ENCODE measurements around the gene DNHD1. TPM values are rescaled to one million over a fixed set of nuclear protein-coding genes. Genes with fewer than 3 reads are reported as not detected.

DNHD1 gene
- total and polyA plus RNA-seq, 8 donors: 1.8 to 45.1 (median 11.4) TPM

GRCh38 chr11:6556139-6556949, 59.3 kb downstream of the DNHD1 start:
- Histone ChIP-seq H3K27ac (no peak overlapping the region), H3K36me3 (peaks cover 0 to 23% (median 5%) of the 10 kb centered on the region in 4 donors), H3K9me3 (no peaks in the 10 kb centered on the region), H3K4me1 (no peaks in the 10 kb centered on the region), H3K27me3 (no peaks in the 10 kb centered on the region), H3K4me3 (no peak overlapping the region)
- intact Hi-C loops (cut with DNase I; ENCODE audit: low total_unique reads): no loop called here
- TF ChIP-seq EP300 (IDR thresholded peaks at IDR 0.05) (no peak), POLR2A (IDR thresholded peaks at IDR 0.05) (no peak), POLR2AphosphoS5 (IDR thresholded peaks at IDR 0.05) (no peak)
- TF ChIP-seq, protein P1, sequence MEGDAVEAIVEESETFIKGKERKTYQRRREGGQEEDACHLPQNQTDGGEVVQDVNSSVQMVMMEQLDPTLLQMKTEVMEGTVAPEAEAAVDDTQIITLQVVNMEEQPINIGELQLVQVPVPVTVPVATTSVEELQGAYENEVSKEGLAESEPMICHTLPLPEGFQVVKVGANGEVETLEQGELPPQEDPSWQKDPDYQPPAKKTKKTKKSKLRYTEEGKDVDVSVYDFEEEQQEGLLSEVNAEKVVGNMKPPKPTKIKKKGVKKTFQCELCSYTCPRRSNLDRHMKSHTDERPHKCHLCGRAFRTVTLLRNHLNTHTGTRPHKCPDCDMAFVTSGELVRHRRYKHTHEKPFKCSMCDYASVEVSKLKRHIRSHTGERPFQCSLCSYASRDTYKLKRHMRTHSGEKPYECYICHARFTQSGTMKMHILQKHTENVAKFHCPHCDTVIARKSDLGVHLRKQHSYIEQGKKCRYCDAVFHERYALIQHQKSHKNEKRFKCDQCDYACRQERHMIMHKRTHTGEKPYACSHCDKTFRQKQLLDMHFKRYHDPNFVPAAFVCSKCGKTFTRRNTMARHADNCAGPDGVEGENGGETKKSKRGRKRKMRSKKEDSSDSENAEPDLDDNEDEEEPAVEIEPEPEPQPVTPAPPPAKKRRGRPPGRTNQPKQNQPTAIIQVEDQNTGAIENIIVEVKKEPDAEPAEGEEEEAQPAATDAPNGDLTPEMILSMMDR (IDR thresholded peaks at IDR 0.05): no peak
- 72 to 84% (median 78%) methylated on average over 10 to 11 of the region's 11 CpGs for WGBS, 5 donors
- DNase-seq: no peak

DNA sequence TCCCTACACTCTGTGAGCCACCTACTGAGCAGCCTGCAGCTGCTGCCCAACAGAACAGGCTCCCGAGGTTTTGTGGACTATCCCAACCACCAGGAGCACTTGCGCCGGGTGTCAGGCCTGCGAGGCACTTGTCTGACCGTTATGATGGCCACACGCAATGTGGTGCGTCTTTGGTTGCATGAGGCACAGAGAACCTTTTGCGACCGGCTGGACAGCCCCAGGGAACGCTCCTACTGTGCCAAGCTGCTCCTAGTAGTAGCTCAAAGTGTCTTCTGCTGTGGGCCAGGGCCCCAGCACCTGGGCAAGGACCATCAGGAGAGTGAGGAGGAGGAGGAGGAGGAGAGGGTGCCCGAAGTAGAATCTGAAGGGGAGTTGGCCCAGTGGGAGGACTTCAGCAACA, 60.0 kb downstream of the DNHD1 start:
- Histone ChIP-seq H3K9me3 (no peaks in the 10 kb centered on the region), H3K4me1 (no peaks in the 10 kb centered on the region), H3K36me3 (peaks cover 0 to 23% (median 5%) of the 10 kb centered on the region in 4 donors), H3K27ac (no peak overlapping the region), H3K27me3 (no peaks in the 10 kb centered on the region), H3K4me3 (no peak overlapping the region)
- WGBS, 5 donors: 90 to 96% (median 95%) methylated on average over 11 of the region's 11 CpGs
- no peak for DNase-seq
- intact Hi-C loops (cut with DNase I; ENCODE audit: low total_unique reads): no loop called here
- TF ChIP-seq POLR2A (IDR thresholded peaks at IDR 0.05) (no peak), POLR2AphosphoS5 (IDR thresholded peaks at IDR 0.05) (no peak), EP300 (IDR thresholded peaks at IDR 0.05) (no peak)
- TF ChIP-seq, protein P1 (IDR thresholded peaks at IDR 0.05): no peak

DNA sequence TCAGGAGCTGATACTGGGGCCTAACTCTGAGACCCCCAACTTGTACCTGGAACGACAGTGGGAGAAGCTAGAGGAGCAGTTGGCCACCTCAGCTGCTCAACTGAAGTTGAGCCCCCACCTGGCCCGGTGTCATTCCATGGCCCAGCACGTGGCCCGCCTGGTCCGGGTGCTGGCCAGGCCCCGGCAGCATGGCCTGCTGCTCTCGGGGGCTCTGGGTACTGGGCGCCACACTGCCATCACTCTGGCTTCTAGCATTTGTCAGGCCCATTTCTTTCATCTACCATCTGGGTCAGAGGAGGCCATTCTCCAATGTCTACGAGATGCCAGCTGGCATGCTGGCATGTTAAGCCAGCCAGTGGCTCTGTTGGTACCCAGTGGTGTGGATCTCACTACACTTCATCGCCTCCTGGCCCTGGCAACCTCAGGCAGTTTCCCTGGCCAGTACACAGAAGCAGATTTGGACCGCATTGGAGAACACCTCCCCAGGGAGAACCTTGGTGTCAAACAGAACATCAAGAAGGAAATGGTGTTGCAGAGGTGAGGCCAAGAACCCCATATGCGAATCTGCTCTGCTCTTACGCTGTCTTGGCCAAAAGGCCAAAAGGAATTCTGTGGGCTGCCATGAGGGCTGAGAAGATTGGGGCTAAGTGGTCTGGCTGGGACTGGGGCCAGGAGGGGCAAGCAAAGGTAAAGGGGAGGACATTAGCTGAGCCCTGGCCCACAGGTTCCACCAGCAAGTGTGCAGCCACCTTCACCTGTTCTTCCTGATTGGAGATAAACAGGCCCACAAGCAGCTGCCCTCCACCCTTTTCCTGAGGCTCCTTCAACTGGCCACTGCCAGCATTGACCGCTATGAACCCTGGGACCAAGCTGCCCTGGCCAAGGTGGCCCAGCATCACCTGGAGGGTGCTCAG, 60.9 kb downstream of the DNHD1 start:
- H3K9me3 ChIP-seq: no peaks in the 10 kb centered on the region
- H3K27me3 ChIP-seq: no peaks in the 10 kb centered on the region
- no peaks in the 10 kb centered on the region for H3K4me1 ChIP-seq
- intact Hi-C loops (cut with DNase I; ENCODE audit: low total_unique reads): no loop called here
- no peak for DNase-seq
- 96 to 98% (median 97%) methylated on average over 12 to 14 of the region's 14 CpGs for WGBS, 5 donors
- peaks cover 0 to 23% (median 9%) of the 10 kb centered on the region in 4 donors for H3K36me3 ChIP-seq
- TF ChIP-seq, protein P1 (IDR thresholded peaks at IDR 0.05): no peak
- no peak for TF ChIP-seq POLR2A (IDR thresholded peaks at IDR 0.05)
- TF ChIP-seq EP300 (IDR thresholded peaks at IDR 0.05): no peak
- TF ChIP-seq POLR2AphosphoS5 (IDR thresholded peaks at IDR 0.05): no peak
- H3K4me3 ChIP-seq: no peak overlapping the region
- no peak overlapping the region for H3K27ac ChIP-seq

- intact Hi-C loops (cut with DNase I; ENCODE audit: low total_unique reads): no loop called here
- Histone ChIP-seq H3K27ac (no peak overlapping the region), H3K4me3 (no peak overlapping the region), H3K9me3 (no peaks in the 10 kb centered on the region), H3K4me1 (no peaks in the 10 kb centered on the region), H3K27me3 (no peaks in the 10 kb centered on the region), H3K36me3 (peaks cover 0 to 25% (median 13%) of the 10 kb centered on the region in 4 donors)
- DNase-seq: no peak
- TF ChIP-seq EP300 (IDR thresholded peaks at IDR 0.05): no peak
- TF ChIP-seq POLR2AphosphoS5 (IDR thresholded peaks at IDR 0.05): no peak
- no peak for TF ChIP-seq POLR2A (IDR thresholded peaks at IDR 0.05)
- TF ChIP-seq, protein P1 (IDR thresholded peaks at IDR 0.05): no peak
- WGBS, 5 donors: 89 to 100% (median 94%) methylated on average over 1 of the region's 1 CpG
Measured at GRCh38 chr11:6559369-6559768, 62.3 kb downstream of the DNHD1 start.

All from stomach (tissue), 9 donors.